K562 (cell line): ENCODE measurements around the gene FH. TPM values are rescaled to one million over a fixed set of nuclear protein-coding genes. Genes with fewer than 3 reads are reported as not detected.

Experiments used
- ARID3A ChIP-seq: IDR thresholded peaks from 2 replicates; pipeline ENCODE4 v1.6.1; 2012; ENCODE audit warnings: low read depth, low read length, improper control_type of control experiment, borderline replicate concordance
- ATF3 ChIP-seq, 2 experiments: fragments of 450-650 bp in 1 of 2; sonication (generic) in 1 of 2; formaldehyde crosslinking in 1 of 2; IDR thresholded peaks in 1 of 2; conservative IDR thresholded peaks in 1 of 2; 2 replicates each; pipeline versions ENCODE4 v1.6.1 to v1.8.1; 2016 to 2023; ENCODE audit warnings: mild to moderate bottlenecking in 2 of 2, moderate library complexity in 2 of 2, inconsistent platforms in 1 of 2, missing genetic modification reagents in 1 of 2
- ATF4 ChIP-seq: fragments of 450-650 bp; formaldehyde crosslinking; IDR thresholded peaks from 2 replicates; pipeline ENCODE4 v1.4.0; 2022; ENCODE audit warnings: mild to moderate bottlenecking, moderate library complexity
- ATF7 ChIP-seq: fragments of 450-650 bp; IDR thresholded peaks from 2 replicates; pipeline ENCODE4 v1.7.1; 2014; ENCODE audit warnings: mild to moderate bottlenecking, moderate library complexity
- CHCHD3 ChIP-seq: fragments of 250-450 bp; sonication (Bioruptor Pico); IDR thresholded peaks from 2 replicates; pipeline ENCODE4 v2.1.2; 2022; ENCODE audit warnings: mild to moderate bottlenecking
- E2F3 ChIP-seq: fragments of 250-450 bp; sonication (Bioruptor Pico); IDR thresholded peaks from 2 replicates; pipeline ENCODE4 v1.4.0; 2020; ENCODE audit warnings: mild to moderate bottlenecking
- ETV6 ChIP-seq, 3 experiments: fragments of 150-350 bp in 1 of 3; sonication (generic) in 1 of 3; formaldehyde crosslinking in 1 of 3; IDR thresholded peaks; 2 replicates each; pipeline versions ENCODE4 v1.6.1 to v1.8.0; 2014 to 2022; ENCODE audit warnings: borderline replicate concordance in 2 of 3, low read depth in 2 of 3, antibody characterized with exemption in 1 of 3, low read length in 1 of 3, mild to moderate bottlenecking in 1 of 3, missing genetic modification reagents in 1 of 3
- IRF9 ChIP-seq: fragments of 450-650 bp; IDR thresholded peaks from 2 replicates; pipeline ENCODE4 v1.6.1; 2016; ENCODE audit warnings: missing biosample characterization, missing genetic modification characterization
- MITF ChIP-seq: IDR thresholded peaks from 2 replicates; pipeline ENCODE4 v1.6.1; 2014; ENCODE audit warnings: antibody characterized with exemption
- NEUROD1 ChIP-seq: fragments of 150-350 bp; IDR thresholded peaks from 2 replicates; pipeline ENCODE4 v1.6.1; 2014; ENCODE audit warnings: borderline replicate concordance, low read length, low read depth; ENCODE audit not compliant: partially characterized antibody
- NFATC3 ChIP-seq: fragments of 450-650 bp; IDR thresholded peaks from 2 replicates; pipeline ENCODE4 v1.6.1; 2017; ENCODE audit warnings: mild to moderate bottlenecking
- PRPF4 ChIP-seq: fragments of 200-400 bp; formaldehyde crosslinking; IDR thresholded peaks from one replicate; pipeline ENCODE4 v1.6.1; 2017; ENCODE audit warnings: low read length, low read depth, mild to moderate bottlenecking; ENCODE audit not compliant: insufficient read depth, poor library complexity, severe bottlenecking
- SMARCE1 ChIP-seq: fragments of 450-650 bp; IDR thresholded peaks from 2 replicates; pipeline ENCODE4 v1.7.1; 2016; ENCODE audit warnings: mild to moderate bottlenecking
- THAP12 ChIP-seq: fragments of 250-450 bp; sonication (Bioruptor Pico); IDR thresholded peaks from 2 replicates; pipeline ENCODE4 v1.9.0; 2021; ENCODE audit warnings: mild to moderate bottlenecking, inconsistent platforms
- ZNF121 ChIP-seq: sonication (generic); formaldehyde crosslinking; conservative IDR thresholded peaks from 2 replicates; pipeline ENCODE4 v1.8.0; 2022; ENCODE audit warnings: missing genetic modification reagents
- ZNF584 ChIP-seq: fragments of 200-800 bp; sonication (Bioruptor generic); IDR thresholded peaks from 2 replicates; pipeline ENCODE4 v1.6.1; 2016; ENCODE audit warnings: low read depth, mild to moderate bottlenecking, missing genetic modification characterization, missing compliant biosample characterization
- ZNF785 ChIP-seq: fragments of 250-450 bp; sonication (Bioruptor Pico); IDR thresholded peaks from 2 replicates; pipeline ENCODE4 v1.4.0; 2020; ENCODE audit warnings: mild to moderate bottlenecking
- polyA plus RNA-seq, 8 experiments: library from polyadenylated mRNA; depleted of rRNA in 4 of 8; stranded (reverse) in 5 of 8; unstranded in 3 of 8; fragments of >200 nt; fragmentation: Nextera tagmentation in 2 of 8; fragmentation: Illumina TruSeq in 1 of 8; extraction: Ambion mirVana in 2 of 8; extraction: Trizol in 1 of 8; gene quantifications; 2 replicates each; pipeline versions ENCODE4 v1.2.1 to v1.2.3, GENCODE V29; 2011 to 2014; ENCODE audit warnings: inconsistent platforms in 1 of 8, missing spikeins in 1 of 8
- total RNA-seq, 7 experiments: library from RNA; depleted of rRNA in 6 of 7; stranded (reverse); fragments of >200 nt in 6 of 7; fragmentation: Illumina TruSeq in 2 of 7; extraction: Trizol in 2 of 7; gene quantifications; 2 replicates each; pipeline versions ENCODE4 v1.2.1 to v1.2.3, GENCODE V29; 2011 to 2021; ENCODE audit warnings: low replicate concordance in 1 of 7

Gene FH
- total and polyA plus RNA-seq, 9 of the 15 experiments (the other 6 are each of a cell fraction or from before 2014, with no cell fraction given): 117 to 240 (median 211) TPM

- TF ChIP-seq SMARCE1 (no peak), PRPF4 (no peak), NFATC3 (no peak), THAP12 (CRISPR knock-in tag) (peak; percentile 44; the same call in 1 of the 2 replicates), ETV6 (IDR thresholded peaks at IDR 0.05; ENCODE audit: borderline replicate concordance in 1 of 2, low read depth in 2 of 2, low read length in 1 of 2) (no peak), ETV6 (CRISPR knock-in tag; IDR thresholded peaks at IDR 0.05; ENCODE audit: borderline replicate concordance) (no peak), ZNF121 (CRISPR knock-in tag) (no peak), ATF4 (CRISPR knock-in tag) (no peak), ZNF785 (CRISPR knock-in tag) (no peak), ZNF584 (CRISPR knock-in tag) (no peak), ARID3A (no peak), CHCHD3 (CRISPR knock-in tag) (no peak), IRF9 (tag) (no peak), E2F3 (CRISPR knock-in tag) (peak; percentile 93), NEUROD1 (peak; percentile 71), ATF7 (peak; percentile 78; the same call in 1 of the 2 replicates), ATF3 (IDR thresholded peaks at IDR 0.05) (no peak), ATF3 (CRISPR knock-in tag; conservative IDR thresholded peaks at IDR 0.05) (peak; percentile 20; the same call in 1 of the 2 replicates), MITF (0 out of 2 replicates have a peak, but pooled peaks have one; percentile 16)
Observed at GRCh38 chr1:241519308-241520079, at the start of gene FH (continued).
